ENCODE results near the gene SBF2. TPM values are rescaled to one million over a fixed set of nuclear protein-coding genes. Genes with fewer than 3 reads are reported as not detected.
"Not testable (repeated sequence)": the region's sequence is repeated elsewhere in the genome, so short reads cannot be mapped to it uniquely, and the experiment has no call there.

Gene SBF2
- total RNA-seq, 4 donors from 2014 or later: 42.3 to 106 (median 45.3) TPM

DNA sequence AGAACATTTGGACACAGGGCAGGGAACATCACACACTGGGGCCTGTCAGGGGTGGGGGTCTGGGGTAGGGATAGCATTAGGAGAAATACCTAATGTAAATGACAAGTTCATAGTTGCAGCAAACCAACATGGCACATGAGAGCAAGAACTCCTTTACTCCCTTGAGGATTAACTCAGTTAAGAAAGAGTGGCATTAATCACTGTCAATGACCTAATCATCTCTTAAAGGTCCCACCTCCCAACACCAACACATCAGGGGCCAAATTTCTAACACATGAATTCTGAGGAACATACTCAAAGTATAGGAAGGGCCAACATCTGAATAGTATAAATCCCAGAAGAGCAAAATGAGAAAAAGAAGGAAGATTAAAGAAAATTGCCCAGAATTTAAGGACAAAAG, 357.3 kb downstream of the SBF2 start:
- no peaks in the 10 kb centered on the region for H3K4me1 ChIP-seq
- H3K36me3 ChIP-seq: no peaks in the 10 kb centered on the region
- no peak overlapping the region for H3K4me3 ChIP-seq

DNA sequence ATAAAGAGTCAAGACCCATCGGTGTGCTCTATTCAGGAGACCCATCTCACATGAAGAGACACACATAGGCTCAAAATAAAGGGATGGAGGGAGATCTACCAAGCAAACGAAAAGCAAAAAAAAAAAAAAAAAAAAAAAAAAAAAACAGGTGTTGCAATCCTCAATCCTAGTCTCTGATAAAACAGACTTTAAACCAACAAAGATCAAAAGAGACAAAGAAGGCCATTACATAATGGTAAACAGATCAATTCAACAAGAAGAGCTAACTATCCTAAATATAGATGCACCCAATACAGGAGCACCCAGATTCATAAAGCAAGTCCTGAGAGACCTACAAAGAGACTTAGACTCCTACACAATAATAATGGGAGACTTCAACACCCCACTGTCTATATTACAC, 361.2 kb downstream of the SBF2 start:
- not testable (repeated sequence) for H3K4me3 ChIP-seq; H3K27ac ChIP-seq; H3K27me3 ChIP-seq; H3K9me3 ChIP-seq; DNase-seq (ENCODE audit: low spot score in 2 of 2); H3K4me1 ChIP-seq
- 94% methylated on average over 2 of the region's 2 CpGs for WGBS
- H3K36me3 ChIP-seq: peaks cover 10% of the 10 kb centered on the region

More for the DNA sequence above, 357.3 kb downstream of the SBF2 start:
- TF ChIP-seq EP300 (IDR thresholded peaks at IDR 0.05): no peak
- TF ChIP-seq POLR2AphosphoS5 (IDR thresholded peaks at IDR 0.05): no peak
- TF ChIP-seq POLR2A (IDR thresholded peaks at IDR 0.05): no peak
- TF ChIP-seq, protein P1, sequence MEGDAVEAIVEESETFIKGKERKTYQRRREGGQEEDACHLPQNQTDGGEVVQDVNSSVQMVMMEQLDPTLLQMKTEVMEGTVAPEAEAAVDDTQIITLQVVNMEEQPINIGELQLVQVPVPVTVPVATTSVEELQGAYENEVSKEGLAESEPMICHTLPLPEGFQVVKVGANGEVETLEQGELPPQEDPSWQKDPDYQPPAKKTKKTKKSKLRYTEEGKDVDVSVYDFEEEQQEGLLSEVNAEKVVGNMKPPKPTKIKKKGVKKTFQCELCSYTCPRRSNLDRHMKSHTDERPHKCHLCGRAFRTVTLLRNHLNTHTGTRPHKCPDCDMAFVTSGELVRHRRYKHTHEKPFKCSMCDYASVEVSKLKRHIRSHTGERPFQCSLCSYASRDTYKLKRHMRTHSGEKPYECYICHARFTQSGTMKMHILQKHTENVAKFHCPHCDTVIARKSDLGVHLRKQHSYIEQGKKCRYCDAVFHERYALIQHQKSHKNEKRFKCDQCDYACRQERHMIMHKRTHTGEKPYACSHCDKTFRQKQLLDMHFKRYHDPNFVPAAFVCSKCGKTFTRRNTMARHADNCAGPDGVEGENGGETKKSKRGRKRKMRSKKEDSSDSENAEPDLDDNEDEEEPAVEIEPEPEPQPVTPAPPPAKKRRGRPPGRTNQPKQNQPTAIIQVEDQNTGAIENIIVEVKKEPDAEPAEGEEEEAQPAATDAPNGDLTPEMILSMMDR (IDR thresholded peaks at IDR 0.05): no peak
- no peak for DNase-seq (ENCODE audit: low spot score in 2 of 2)
- H3K27me3 ChIP-seq: no peaks in the 10 kb centered on the region
- no peak overlapping the region for H3K27ac ChIP-seq
- no peaks in the 10 kb centered on the region for H3K9me3 ChIP-seq

DNA sequence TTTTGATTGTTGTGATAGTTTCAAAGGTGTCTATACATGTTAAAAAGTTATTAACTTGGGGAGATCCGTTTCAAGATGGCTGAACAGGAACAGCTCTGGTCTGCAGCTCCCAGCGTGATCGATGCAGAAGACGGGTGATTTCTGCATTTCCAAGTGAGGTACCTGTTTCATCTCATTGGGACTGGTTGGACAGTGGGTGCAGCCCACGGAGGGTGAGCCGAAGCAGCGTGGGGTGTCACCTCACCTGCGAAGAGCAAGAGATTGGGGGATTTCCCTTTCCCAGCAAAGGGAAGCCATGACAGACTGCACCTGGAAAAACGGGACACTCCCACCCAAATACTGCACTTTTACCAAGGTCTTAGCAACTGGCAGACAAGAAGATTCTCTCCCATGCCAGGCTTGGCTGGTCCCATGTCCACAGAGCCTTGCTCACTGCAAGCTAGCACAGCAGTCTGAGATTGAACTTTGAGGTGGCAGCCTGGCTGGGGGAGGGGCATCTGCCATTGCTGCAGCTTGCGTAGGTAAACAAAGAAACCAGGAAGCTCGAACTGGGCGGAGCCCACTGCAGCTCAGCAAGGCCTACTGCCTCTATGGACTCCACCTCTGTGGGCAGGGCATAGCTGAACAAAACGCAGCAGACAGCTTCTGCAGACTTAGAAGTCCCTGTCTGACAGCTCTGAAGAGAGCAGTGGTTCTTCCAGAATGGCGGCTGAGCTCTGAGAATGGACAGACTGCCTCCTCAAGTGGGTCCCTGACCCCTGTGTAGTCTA, 363.3 kb downstream of the SBF2 start:
- not testable (repeated sequence) for H3K4me3 ChIP-seq; H3K9me3 ChIP-seq; H3K4me1 ChIP-seq; H3K27me3 ChIP-seq; DNase-seq (ENCODE audit: low spot score in 2 of 2); H3K27ac ChIP-seq
- WGBS: 90% methylated on average over 11 of the region's 14 CpGs
- peaks cover 10% of the 10 kb centered on the region for H3K36me3 ChIP-seq

DNA sequence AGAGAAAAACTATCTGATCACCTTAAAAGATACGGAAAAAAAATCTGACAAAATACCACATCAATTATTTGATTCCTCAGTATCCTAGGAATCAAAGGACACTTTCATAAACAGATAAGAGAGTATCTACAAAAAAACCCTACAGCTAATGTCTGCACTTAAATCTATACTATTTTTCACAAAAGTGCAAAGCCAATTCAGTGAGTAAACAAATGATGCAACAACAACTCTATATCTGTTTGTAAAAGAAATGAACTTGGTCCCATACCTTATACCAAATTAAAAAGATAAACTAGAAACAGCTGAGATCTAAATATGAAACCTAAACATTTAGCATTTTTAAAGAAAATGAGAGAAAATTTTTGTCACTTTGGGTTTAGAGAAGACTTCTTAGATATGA, 366.3 kb downstream of the SBF2 start:
- TF ChIP-seq EP300 (IDR thresholded peaks at IDR 0.05): no peak
- TF ChIP-seq, protein P1 (IDR thresholded peaks at IDR 0.05): no peak
- no peak for TF ChIP-seq POLR2A (IDR thresholded peaks at IDR 0.05)
- TF ChIP-seq POLR2AphosphoS5 (IDR thresholded peaks at IDR 0.05): no peak
- H3K27ac ChIP-seq: no peak overlapping the region
- H3K4me3 ChIP-seq: no peak overlapping the region
- no peaks in the 10 kb centered on the region for H3K4me1 ChIP-seq
- H3K27me3 ChIP-seq: no peaks in the 10 kb centered on the region
- no peak for DNase-seq (ENCODE audit: low spot score in 2 of 2)
- H3K36me3 ChIP-seq: peaks cover 10% of the 10 kb centered on the region
- WGBS: 100% methylated on average over 1 of the region's 1 CpG
- H3K9me3 ChIP-seq: no peaks in the 10 kb centered on the region

DNA sequence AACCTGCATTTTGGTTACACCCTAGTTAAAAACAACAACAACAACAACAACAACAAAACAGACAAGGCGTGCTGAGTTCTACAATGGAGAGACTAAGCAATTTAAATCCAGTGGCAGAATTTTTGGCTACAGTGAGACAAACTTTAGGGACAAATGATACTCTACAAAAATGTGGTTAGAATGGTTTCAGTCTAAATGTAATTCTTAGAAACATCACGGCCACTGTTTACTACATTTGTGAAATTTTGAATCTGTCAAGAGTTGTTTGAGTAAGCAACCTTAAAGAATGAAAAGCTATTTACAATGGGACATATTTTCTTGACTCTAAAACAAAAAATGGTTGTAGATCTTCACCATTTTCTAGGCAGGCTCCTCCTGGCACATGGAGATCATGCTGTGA, 370.7 kb downstream of the SBF2 start:
- no peaks in the 10 kb centered on the region for H3K4me1 ChIP-seq
- DNase-seq (ENCODE audit: low spot score in 2 of 2): no peak
- no peaks in the 10 kb centered on the region for H3K9me3 ChIP-seq
- TF ChIP-seq POLR2A (IDR thresholded peaks at IDR 0.05) (no peak), POLR2AphosphoS5 (IDR thresholded peaks at IDR 0.05) (no peak), EP300 (IDR thresholded peaks at IDR 0.05) (no peak)
- TF ChIP-seq, protein P1 (IDR thresholded peaks at IDR 0.05): no peak
- no peak overlapping the region for H3K27ac ChIP-seq
- no peak overlapping the region for H3K4me3 ChIP-seq
- H3K27me3 ChIP-seq: no peaks in the 10 kb centered on the region
- 61% methylated on average over 2 of the region's 2 CpGs for WGBS
- no peaks in the 10 kb centered on the region for H3K36me3 ChIP-seq

DNA sequence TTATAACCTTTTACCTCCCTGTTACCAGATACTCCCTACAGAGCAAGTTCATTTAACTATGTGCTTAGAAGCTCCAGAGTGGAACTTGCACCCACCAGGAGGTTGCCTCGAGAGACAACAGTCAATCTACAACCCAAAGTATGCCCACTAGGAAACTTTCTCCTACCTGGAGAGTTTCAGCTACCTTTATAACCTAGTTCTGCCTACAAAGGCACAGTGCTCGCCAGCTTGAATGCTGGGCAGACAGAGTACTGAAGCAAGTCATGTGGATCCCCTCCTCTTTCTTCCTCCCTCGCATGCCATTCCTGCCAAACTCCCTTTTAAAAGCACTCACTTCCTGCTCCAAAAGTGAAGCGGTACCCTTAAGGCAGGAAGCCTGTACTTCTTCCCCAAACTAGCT, 371.2 kb downstream of the SBF2 start:
- H3K27ac ChIP-seq: no peak overlapping the region
- DNase-seq (ENCODE audit: low spot score in 2 of 2): no peak
- 39% methylated on average over 4 of the region's 4 CpGs for WGBS
- H3K9me3 ChIP-seq: no peaks in the 10 kb centered on the region
- H3K4me1 ChIP-seq: no peaks in the 10 kb centered on the region
- H3K36me3 ChIP-seq: no peaks in the 10 kb centered on the region
- no peak for TF ChIP-seq POLR2AphosphoS5 (IDR thresholded peaks at IDR 0.05)
- TF ChIP-seq POLR2A (IDR thresholded peaks at IDR 0.05): no peak
- TF ChIP-seq, protein P1 (IDR thresholded peaks at IDR 0.05): no peak
- no peak for TF ChIP-seq EP300 (IDR thresholded peaks at IDR 0.05)
- H3K27me3 ChIP-seq: no peaks in the 10 kb centered on the region
- no peak overlapping the region for H3K4me3 ChIP-seq
